Hematopoietic multipotent progenitor cell treated with erythropoietin and hydrocortisone succinate and interleukin-3 and kit ligand, for 4 days (in vitro differentiated cells): ENCODE results near the gene PARD3B.

Experiments
- DNase-seq: peaks from one replicate; pipeline ENCODE4 v3.0.0-alpha.2; 2015

The PARD3B gene

GRCh38 chr2:204775766-204776165, 230.5 kb downstream of the PARD3B start:
- DNase-seq = no peak

GRCh38 chr2:204776781-204777559, 231.7 kb downstream of the PARD3B start:
- DNase-seq = peak; percentile 7

- no peak for DNase-seq
Observed at GRCh38 chr2:204779771-204780170, 234.5 kb downstream of the PARD3B start.

GRCh38 chr2:204781941-204782340, 236.7 kb downstream of the PARD3B start:
- DNase-seq = no peak

GRCh38 chr2:204790076-204790475, 244.8 kb downstream of the PARD3B start:
- DNase-seq = no peak

- DNase-seq = no peak
Observed at GRCh38 chr2:204791230-204791629, 246.0 kb downstream of the PARD3B start.

- DNase-seq = no peak
Observed at GRCh38 chr2:204794624-204795023, 249.3 kb downstream of the PARD3B start.

- DNase-seq = no peak
Observed at GRCh38 chr2:204795156-204795555, 249.9 kb downstream of the PARD3B start.

GRCh38 chr2:204796581-204796980, 251.3 kb downstream of the PARD3B start:
- DNase-seq = no peak

GRCh38 chr2:204799791-204800190, 254.5 kb downstream of the PARD3B start:
- DNase-seq = no peak

- no peak for DNase-seq
Observed at GRCh38 chr2:204808494-204808893, 263.2 kb downstream of the PARD3B start.

GRCh38 chr2:204824751-204825453, 279.6 kb downstream of the PARD3B start:
- DNase-seq = no peak

- DNase-seq = no peak
Observed at GRCh38 chr2:204825681-204826080, 280.4 kb downstream of the PARD3B start.

- DNase-seq = no peak
Observed at GRCh38 chr2:204827701-204828590, 282.7 kb downstream of the PARD3B start.

- DNase-seq = no peak
Observed at GRCh38 chr2:204834716-204835384, 289.6 kb downstream of the PARD3B start.

- no peak for DNase-seq
Observed at GRCh38 chr2:204835786-204836185, 290.5 kb downstream of the PARD3B start.

- DNase-seq = peak; percentile 14
Observed at GRCh38 chr2:204840504-204840903, 295.2 kb downstream of the PARD3B start.

GRCh38 chr2:204842068-204842467, 296.8 kb downstream of the PARD3B start:
- no peak for DNase-seq

GRCh38 chr2:204842661-204843485, 297.6 kb downstream of the PARD3B start:
- peak; percentile 11 for DNase-seq

- no peak for DNase-seq
Observed at GRCh38 chr2:204846471-204846870, 301.2 kb downstream of the PARD3B start.

GRCh38 chr2:204849892-204850291, 304.6 kb downstream of the PARD3B start:
- DNase-seq = no peak

- no peak for DNase-seq
Observed at GRCh38 chr2:204850581-204850980, 305.3 kb downstream of the PARD3B start.
